ENCODE measurements around the gene TTC9B.

GRCh38 chr19:40234429-40235237 lies 16.4 kb upstream of the TTC9B start:
- no peak for TF ChIP-seq TBP (CRISPR knock-in tag; IDR thresholded peaks at IDR 0.05)
- TF ChIP-seq CTCF (CRISPR knock-in tag; IDR thresholded peaks at IDR 0.05): no peak
- TF ChIP-seq MXI1 (IDR thresholded peaks at IDR 0.05; ENCODE audit: borderline replicate concordance, low read depth, low read length): no peak
- no peak for TF ChIP-seq MTA3 (CRISPR knock-in tag; IDR thresholded peaks at IDR 0.05)
- TF ChIP-seq E2F1 (CRISPR knock-in tag; IDR thresholded peaks at IDR 0.05): no peak
- TF ChIP-seq U2AF2 (IDR thresholded peaks at IDR 0.05; ENCODE audit: low read depth, low read length): no peak
- TF ChIP-seq POLR2A (IDR thresholded peaks at IDR 0.05; ENCODE audit: insufficient read depth in 1 of 2, low read depth in 2 of 2, low read length in 2 of 2): no peak
- TF ChIP-seq ZFP36L1 (CRISPR knock-in tag; IDR thresholded peaks at IDR 0.05): no peak
